DMS153 (cell line): ENCODE measurements around the gene LRRC36.

Source experiments
- DNase-seq: peaks from one replicate; lab custom pipeline; 2025; lab: John Stamatoyannopoulos, UW

LRRC36 gene

GRCh38 chr16:67426022-67426421 is 99.4 kb downstream of the LRRC36 start:
- DNase-seq: no peak

GRCh38 chr16:67426950-67427349 is 100.3 kb downstream of the LRRC36 start:
- DNase-seq: no peak

- peak; percentile 61 for DNase-seq
Observed at GRCh38 chr16:67428146-67428731, 101.6 kb downstream of the LRRC36 start.

GRCh38 chr16:67429053-67429798 is 102.6 kb downstream of the LRRC36 start:
- no peak for DNase-seq

GRCh38 chr16:67429799-67430503 is 103.3 kb downstream of the LRRC36 start:
- DNase-seq: no peak

- no peak for DNase-seq
Observed at GRCh38 chr16:67430504-67430976, 103.9 kb downstream of the LRRC36 start.

- DNase-seq: no peak
Observed at GRCh38 chr16:67430977-67431774, 104.6 kb downstream of the LRRC36 start, which contains the start of gene HSD11B2. Gene HSD11B2 (plus strand): TSS chr16:67431121. CDS start chr16:67431249, 128 bp downstream.

GRCh38 chr16:67431775-67432505 is 105.3 kb downstream of the LRRC36 start:
- DNase-seq: peak; percentile 50

GRCh38 chr16:67432506-67432890 is 105.9 kb downstream of the LRRC36 start:
- no peak for DNase-seq

- no peak for DNase-seq
Observed at GRCh38 chr16:67433131-67433719, 106.6 kb downstream of the LRRC36 start.
